Activated CD4-positive, alpha-beta T cell treated with anti-CD3 and anti-CD28 coated beads for 24 hours (primary cell): ENCODE results near the gene FAM120B.

Experiments used
- DNase-seq, 2 donors: peaks; one replicate each; pipeline ENCODE4 v3.0.0-alpha.2; 2020; ENCODE audit warnings: low read depth in 2 of 2

FAM120B gene

DNA sequence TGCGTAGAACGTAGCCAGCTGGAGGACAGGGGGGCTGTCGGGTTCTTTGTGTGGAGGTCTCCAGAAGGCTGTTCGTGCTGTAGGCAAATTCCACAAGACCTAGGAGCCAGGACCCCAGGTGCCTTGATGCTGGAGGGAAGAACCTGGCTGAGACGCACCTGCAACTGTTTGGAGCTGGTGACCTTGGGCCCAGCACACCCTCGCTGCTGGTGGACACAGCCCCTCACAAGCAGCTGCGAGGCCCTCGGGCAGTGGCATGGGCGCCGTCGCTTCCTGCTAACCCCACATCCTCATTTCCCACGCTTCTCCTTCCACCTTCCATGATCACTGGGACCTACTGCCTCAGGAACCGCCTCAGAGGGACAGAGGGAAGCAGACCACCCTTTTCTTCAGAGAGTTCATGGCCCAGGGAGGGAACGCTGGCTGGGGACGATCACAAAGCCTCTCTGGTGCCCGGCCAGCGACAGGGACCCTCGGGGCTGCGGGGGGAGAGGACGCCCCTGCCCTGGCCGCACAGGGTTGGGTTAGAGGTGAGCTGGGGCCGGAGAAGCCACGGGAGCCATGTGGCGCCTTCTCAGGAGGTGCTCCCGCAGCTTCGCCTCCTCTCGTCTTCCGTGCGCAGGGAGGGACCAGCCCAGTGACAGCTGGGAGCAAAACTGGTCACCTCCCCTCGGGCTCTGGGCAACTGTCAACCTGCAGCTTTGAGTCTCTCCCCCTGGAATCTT lies 34.1 kb upstream of the FAM120B start:
- no peak for DNase-seq

DNA sequence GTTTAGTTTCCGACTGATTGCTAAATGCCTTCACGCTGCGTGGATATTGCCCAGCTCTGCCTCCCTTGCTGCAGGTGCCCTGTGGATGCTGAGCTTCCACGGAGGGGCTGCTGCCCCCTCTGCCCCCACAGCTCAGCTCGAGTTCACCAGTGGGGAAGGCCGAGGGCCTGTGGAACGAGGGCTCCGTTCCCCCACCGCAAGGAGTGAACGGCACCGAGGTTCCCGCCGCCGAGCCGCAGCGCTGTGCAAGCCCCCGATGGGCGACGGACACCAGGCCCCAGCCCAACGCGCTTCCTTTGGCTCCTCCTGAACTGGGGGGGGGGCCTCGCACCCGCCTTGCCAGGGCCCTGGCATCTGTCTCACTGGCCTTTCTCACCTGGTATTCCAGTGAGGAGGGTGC lies 33.4 kb upstream of the FAM120B start:
- no peak for DNase-seq

- no peak for DNase-seq
Measured at GRCh38 chr6:170273681-170274080, 32.9 kb upstream of the FAM120B start.

GRCh38 chr6:170274713-170275560 lies 31.6 kb upstream of the FAM120B start:
- no peak for DNase-seq

DNA sequence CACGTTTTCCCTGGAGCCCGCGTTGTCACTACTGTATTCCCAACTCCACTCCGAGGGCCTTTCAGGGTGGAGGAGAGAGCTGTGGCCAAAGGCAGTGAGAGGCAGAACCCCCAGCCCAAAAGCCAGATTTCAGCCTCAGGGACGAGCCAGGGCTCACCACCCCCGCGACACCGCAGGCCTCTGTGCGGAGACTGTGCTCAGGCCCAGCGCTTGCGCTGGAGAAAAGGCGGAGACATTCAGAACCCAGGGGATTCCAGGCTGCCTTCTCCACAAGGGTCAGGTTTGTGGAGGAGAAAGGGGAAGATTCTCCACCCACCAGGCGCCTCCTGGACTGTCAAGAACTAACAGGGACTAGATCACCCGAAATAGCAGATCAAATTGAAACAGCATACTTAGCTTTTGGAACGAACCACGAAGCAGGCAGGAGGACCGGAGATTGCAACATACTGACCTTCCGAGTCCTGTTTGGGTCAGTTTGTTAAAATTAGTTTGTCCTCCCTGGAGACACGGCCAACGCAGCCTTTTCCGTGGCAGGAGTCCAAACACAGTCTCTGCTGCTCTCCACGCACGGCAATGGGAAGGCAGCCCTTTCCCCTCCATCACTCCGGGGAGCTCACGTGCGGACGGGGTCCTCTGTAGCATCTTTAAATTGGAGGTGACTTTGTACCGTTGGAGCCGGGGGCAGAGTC lies 30.0 kb upstream of the FAM120B start:
- no peak for DNase-seq

DNA sequence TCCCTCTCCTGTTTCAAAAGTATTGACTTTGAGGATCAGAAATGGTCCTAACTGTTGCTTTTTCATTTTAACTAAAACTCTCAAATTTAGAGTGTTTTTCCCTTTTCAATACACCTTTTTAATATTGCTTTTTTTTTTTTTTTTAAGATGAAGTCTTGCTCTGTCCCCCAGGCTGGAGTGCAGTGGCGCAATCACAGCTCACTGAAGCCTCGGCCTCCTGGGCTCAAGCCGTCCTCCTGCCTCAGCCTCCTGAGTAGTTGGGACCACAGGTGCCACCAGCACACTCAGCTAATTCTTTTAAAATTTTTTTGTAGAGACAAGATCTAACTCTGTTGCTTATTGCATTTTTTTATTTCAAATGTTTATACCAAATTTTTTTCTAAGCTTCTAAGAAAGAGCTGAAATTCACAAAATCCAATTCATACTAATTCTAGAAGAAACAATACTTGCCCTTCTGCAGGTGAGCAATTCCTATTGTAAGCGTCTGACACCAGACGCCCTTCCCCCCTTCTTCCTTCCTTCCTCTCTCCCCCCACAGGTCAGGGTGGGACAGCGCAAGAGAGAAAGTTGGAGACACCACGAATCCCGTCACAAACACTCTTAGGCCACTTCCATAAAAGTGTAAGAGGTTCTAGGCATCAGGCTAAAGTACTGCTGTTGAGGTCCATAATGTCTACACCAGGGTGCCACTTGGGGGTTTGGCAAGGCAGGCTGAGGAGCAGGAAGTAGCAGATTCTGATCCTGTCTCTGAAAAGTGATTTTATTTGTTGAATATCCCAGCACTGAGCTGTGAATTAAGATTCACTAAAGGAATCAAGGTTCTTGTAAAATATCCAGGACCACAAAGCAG lies 28.4 kb upstream of the FAM120B start:
- no peak for DNase-seq

- no peak for DNase-seq
Measured at GRCh38 chr6:170278743-170279094, 27.8 kb upstream of the FAM120B start.

GRCh38 chr6:170279426-170279825 lies 27.1 kb upstream of the FAM120B start:
- no peak for DNase-seq

GRCh38 chr6:170279977-170280688 lies 26.4 kb upstream of the FAM120B start:
- DNase-seq, result no peak

DNA sequence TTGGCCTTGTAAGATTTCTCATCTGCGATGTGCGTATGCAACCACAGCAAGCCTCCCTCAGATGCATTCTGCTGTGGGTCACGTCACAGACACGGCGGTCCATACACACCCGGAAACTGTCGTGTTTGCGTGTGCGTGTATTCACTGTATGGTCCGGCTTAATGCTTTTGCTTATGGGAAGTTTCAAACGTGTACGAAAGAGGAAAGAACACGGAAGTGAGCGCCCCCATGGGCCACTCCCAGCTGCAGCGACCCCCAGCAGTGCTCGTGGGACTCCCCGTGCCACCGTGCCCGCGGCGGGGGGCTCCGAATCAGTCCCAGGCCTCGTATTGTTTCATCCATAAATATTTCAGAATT lies 25.9 kb upstream of the FAM120B start:
- DNase-seq, result no peak

DNA sequence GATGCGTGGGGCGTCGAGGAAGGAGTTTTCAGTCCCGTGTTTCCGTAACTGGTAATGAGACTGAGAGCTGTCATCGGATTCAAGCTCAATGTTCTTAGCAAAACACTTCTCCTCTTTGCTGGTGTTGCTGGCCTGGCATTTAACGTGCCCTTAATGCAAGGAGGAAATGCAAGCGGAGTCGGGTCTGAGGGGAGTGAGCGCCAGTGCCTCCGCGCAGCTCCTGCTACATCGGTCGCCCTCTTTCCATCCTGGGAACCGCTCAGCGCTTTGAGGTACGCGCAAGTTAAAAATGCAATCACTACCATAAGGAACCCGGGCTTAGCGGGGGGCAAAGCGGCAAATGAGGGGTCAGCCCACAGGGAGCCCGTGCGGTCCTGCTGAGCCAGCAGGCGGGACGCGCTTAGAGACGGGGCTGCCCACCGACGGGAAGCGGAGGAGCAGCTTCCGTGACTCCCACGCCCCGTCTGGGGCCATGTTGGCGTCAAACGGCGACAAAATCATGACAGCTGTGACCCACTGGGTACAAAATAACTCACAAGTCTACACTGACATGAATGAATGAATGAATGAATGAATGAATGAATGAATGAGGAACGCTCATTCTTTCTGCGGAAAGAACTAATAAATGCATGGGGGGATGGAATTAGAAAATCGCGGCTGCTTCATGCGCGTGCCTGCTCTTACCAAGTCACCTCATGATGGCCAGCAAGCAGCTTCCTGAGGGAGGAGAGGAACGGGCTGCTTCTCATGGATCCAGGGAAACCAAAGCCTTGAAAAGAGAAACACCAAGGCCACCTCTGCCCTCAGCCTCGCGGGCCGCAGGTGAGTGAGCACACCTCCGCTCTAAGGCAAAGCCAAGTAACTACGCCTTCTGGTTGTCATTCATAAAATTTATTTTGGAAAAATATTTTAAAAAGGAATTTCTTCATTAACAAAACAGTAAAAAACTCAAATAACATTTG lies 24.9 kb upstream of the FAM120B start:
- no peak for DNase-seq

DNA sequence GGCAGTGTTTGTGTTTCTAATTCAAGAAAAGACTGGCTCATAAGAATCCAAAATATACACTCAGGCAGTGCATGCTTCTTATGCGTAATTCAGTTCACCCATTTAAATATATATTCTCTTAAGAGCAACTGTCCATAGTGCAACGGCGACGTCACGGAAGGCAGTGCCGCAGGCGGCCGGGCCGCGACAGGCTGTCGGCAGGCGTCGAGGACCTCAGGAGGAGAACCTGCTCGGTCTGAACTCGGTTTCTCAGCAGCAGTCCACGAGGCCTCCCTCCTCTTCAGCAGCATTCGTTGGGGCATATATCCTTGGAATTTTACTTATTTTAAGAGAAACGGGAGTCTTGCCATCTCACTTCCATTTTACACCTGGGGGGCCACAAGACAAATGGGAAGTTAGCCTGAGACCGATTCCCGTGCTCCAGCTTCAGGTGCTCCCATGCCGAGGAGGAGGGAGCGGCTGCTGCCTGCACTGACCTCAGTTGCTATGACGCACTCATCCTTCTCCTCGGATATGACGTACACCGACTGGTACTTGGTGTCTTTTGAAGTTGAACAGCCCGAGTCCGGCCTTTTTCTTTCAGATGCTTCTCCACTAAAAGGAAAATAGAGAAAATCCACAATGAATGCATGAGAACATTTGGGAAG lies 23.9 kb upstream of the FAM120B start:
- no peak for DNase-seq

GRCh38 chr6:170283212-170284081 lies 23.1 kb upstream of the FAM120B start:
- DNase-seq, result no peak

- DNase-seq, result no peak
Measured at GRCh38 chr6:170284126-170284773, 22.3 kb upstream of the FAM120B start.

GRCh38 chr6:170284866-170285469 lies 21.6 kb upstream of the FAM120B start:
- no peak for DNase-seq

DNA sequence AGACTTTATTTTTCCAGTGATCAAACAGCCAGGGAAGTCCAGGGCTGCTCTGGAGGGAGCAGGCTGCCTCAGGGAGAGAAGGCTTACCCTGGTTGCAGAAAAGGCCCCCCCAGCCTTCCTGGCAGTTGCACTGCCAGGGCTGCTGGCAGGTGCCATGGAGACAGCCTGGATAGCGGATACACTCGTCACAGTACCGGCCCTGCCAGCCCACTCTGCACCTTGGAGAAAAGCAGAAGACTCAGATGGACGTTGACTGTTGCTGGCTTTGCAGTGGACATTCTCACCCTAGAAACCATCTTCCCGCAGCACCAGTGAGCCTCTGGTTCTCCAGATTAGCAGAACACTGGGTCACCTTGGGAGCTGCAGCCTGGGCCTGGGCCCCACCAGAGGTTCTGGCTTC lies 21.1 kb upstream of the FAM120B start:
- no peak for DNase-seq

GRCh38 chr6:170286246-170286933 lies 20.2 kb upstream of the FAM120B start:
- no peak for DNase-seq
